MM.1S (cell line): ENCODE results near the gene ACTR3C.

Experiments used
- CTCF ChIP-seq: fragments of 300-600 bp; sonication (generic); IDR thresholded peaks from 2 replicates; pipeline ENCODE4 v1.5.1; 2016; ENCODE audit warnings: antibody characterized with exemption, low read length, mixed read lengths
- EZH2 ChIP-seq: fragments of 300-600 bp; sonication (generic); optimal IDR thresholded peaks from 2 replicates; pipeline ENCODE3; 2017; ENCODE audit warnings: low read depth, mild to moderate bottlenecking, antibody characterized with exemption, low read length, mixed read lengths
- EZH2phosphoT487 ChIP-seq: fragments of 300-600 bp; sonication (generic); IDR thresholded peaks from 2 replicates; pipeline ENCODE4 v1.6.1; 2018; ENCODE audit warnings: antibody characterized with exemption, low read length

- TF ChIP-seq CTCF (no peak), EZH2phosphoT487 (no peak), EZH2 (no peak)
Observed at GRCh38 chr7:150361402-150361801, 38.1 kb upstream of the ACTR3C start.
